ENCODE data around the gene AK4. TPM values are rescaled to one million over a fixed set of nuclear protein-coding genes. Genes with fewer than 3 reads are reported as not detected.
"Not testable (repeated sequence)": the region's sequence is repeated elsewhere in the genome, so short reads cannot be mapped to it uniquely, and the experiment has no call there.

AK4 gene
- total RNA-seq, 2 experiments from 2014 or later, result 0.08 to 0.14 TPM

DNA sequence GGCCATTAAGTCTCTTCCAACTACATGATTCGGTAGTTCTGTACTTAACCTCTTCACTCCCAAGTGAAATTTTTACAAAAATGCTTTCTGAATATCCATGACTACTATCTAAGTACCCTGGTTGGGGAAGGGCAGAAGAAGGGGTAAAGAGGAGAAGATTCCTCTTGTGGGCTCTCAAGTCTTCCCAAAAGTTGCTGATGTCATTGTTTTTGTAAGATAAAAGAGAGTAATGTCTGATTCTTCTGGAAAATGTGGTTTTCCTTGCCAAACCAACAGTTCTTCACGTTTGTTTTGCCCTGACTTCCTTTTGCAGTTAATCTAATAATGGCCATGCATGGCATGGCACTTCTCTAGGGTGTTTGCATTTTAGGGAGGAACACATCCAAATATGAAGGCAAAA lies 34.7 kb upstream of the AK4 start:
- peaks cover 0 to 8% of the 10 kb centered on the region in 2 experiments for H3K9me3 ChIP-seq (ENCODE audit: control insufficient read depth in 1 of 2, insufficient read depth in 1 of 2, low read length in 2 of 2)
- H3K27me3 Mint-ChIP-seq, result peaks cover 8% of the 10 kb centered on the region
- ChIA-PET CTCF (no interaction called here), POLR2A (no interaction called here)
- H3K4me3 Mint-ChIP-seq, result no peak overlapping the region
- H3K36me3 Mint-ChIP-seq (ENCODE audit: low read depth), result no peaks in the 10 kb centered on the region
- no peak overlapping the region for H3K4me3 ChIP-seq (ENCODE audit: low read length)
- no peaks in the 10 kb centered on the region for H3K4me1 ChIP-seq (ENCODE audit: insufficient read depth, low read length)
- ATAC-seq (ENCODE audit: poor library complexity) (no peak), DNase-seq (no peak)
- no peak overlapping the region for H3K27ac ChIP-seq (ENCODE audit: low read depth in 1 of 2, low read length in 2 of 2)
- H3K36me3 ChIP-seq (ENCODE audit: insufficient read depth, low read length), result no peaks in the 10 kb centered on the region
- no peaks in the 10 kb centered on the region for H3K27me3 ChIP-seq (ENCODE audit: control insufficient read depth in 1 of 2, insufficient read depth in 2 of 2, low read length in 2 of 2)
- intact Hi-C loops (cut with DNase I, micrococcal nuclease), result no loop called here
- H3K4me1 Mint-ChIP-seq (ENCODE audit: low read depth), result no peaks in the 10 kb centered on the region
- TF ChIP-seq, protein P1, sequence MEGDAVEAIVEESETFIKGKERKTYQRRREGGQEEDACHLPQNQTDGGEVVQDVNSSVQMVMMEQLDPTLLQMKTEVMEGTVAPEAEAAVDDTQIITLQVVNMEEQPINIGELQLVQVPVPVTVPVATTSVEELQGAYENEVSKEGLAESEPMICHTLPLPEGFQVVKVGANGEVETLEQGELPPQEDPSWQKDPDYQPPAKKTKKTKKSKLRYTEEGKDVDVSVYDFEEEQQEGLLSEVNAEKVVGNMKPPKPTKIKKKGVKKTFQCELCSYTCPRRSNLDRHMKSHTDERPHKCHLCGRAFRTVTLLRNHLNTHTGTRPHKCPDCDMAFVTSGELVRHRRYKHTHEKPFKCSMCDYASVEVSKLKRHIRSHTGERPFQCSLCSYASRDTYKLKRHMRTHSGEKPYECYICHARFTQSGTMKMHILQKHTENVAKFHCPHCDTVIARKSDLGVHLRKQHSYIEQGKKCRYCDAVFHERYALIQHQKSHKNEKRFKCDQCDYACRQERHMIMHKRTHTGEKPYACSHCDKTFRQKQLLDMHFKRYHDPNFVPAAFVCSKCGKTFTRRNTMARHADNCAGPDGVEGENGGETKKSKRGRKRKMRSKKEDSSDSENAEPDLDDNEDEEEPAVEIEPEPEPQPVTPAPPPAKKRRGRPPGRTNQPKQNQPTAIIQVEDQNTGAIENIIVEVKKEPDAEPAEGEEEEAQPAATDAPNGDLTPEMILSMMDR (IDR thresholded peaks at IDR 0.05), result no peak
- no peak overlapping the region for H3K27ac Mint-ChIP-seq
- no peaks in the 10 kb centered on the region for H3K9me3 Mint-ChIP-seq

DNA sequence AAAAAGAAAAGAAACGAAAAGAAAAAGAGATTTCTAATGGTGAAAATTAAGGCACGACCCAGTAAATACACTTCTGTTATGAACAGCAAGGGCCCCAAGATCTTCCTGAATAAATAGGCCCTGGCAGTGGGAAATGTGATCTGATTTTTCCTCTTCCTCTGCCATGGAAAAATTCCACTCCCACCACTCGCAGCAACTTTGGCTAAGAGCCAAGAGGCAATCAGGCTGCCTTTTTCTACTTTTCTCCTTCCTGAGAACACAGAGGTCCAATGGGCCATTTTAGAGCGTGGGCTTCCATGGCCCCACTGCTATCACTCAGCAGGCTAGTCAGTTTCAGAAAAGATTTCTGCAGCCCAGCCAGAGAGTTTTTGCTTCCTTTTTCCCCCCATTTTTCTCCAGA lies 33.7 kb upstream of the AK4 start:
- Mint-ChIP-seq H3K9me3 (no peaks in the 10 kb centered on the region), H3K4me1 (ENCODE audit: low read depth) (no peaks in the 10 kb centered on the region), H3K36me3 (ENCODE audit: low read depth) (no peaks in the 10 kb centered on the region), H3K27me3 (peaks cover 8% of the 10 kb centered on the region), H3K4me3 (no peak overlapping the region), H3K27ac (no peak overlapping the region)
- Histone ChIP-seq H3K36me3 (ENCODE audit: insufficient read depth, low read length) (no peaks in the 10 kb centered on the region), H3K27me3 (ENCODE audit: control insufficient read depth in 1 of 2, insufficient read depth in 2 of 2, low read length in 2 of 2) (no peaks in the 10 kb centered on the region), H3K9me3 (ENCODE audit: control insufficient read depth in 1 of 2, insufficient read depth in 1 of 2, low read length in 2 of 2) (peaks cover 0 to 8% of the 10 kb centered on the region in 2 experiments), H3K4me3 (ENCODE audit: low read length) (no peak overlapping the region), H3K27ac (ENCODE audit: low read depth in 1 of 2, low read length in 2 of 2) (no peak overlapping the region), H3K4me1 (ENCODE audit: insufficient read depth, low read length) (no peaks in the 10 kb centered on the region)
- no peak for ATAC-seq (ENCODE audit: poor library complexity)
- TF ChIP-seq, protein P1 (IDR thresholded peaks at IDR 0.05), result no peak
- ChIA-PET CTCF (no interaction called here), POLR2A (no interaction called here)
- no peak for DNase-seq
- intact Hi-C loops (cut with DNase I, micrococcal nuclease), result no loop called here

- H3K27ac Mint-ChIP-seq, result no peak overlapping the region
- peaks cover 11% of the 10 kb centered on the region for H3K27me3 Mint-ChIP-seq
- Histone ChIP-seq H3K4me3 (ENCODE audit: low read length) (no peak overlapping the region), H3K9me3 (ENCODE audit: control insufficient read depth in 1 of 2, insufficient read depth in 1 of 2, low read length in 2 of 2) (no peaks in the 10 kb centered on the region), H3K36me3 (ENCODE audit: insufficient read depth, low read length) (no peaks in the 10 kb centered on the region), H3K4me1 (ENCODE audit: insufficient read depth, low read length) (no peaks in the 10 kb centered on the region), H3K27ac (ENCODE audit: low read depth in 1 of 2, low read length in 2 of 2) (no peak overlapping the region), H3K27me3 (ENCODE audit: control insufficient read depth in 1 of 2, insufficient read depth in 2 of 2, low read length in 2 of 2) (no peaks in the 10 kb centered on the region)
- H3K9me3 Mint-ChIP-seq, result no peaks in the 10 kb centered on the region
- intact Hi-C loops (cut with DNase I, micrococcal nuclease), result no loop called here
- TF ChIP-seq, protein P1 (IDR thresholded peaks at IDR 0.05), result no peak
- CTCF ChIA-PET, result no interaction called here
- no peaks in the 10 kb centered on the region for H3K4me1 Mint-ChIP-seq (ENCODE audit: low read depth)
- ATAC-seq (ENCODE audit: poor library complexity) (no peak), DNase-seq (no peak)
- no peaks in the 10 kb centered on the region for H3K36me3 Mint-ChIP-seq (ENCODE audit: low read depth)
- POLR2A ChIA-PET, result no interaction called here
- no peak overlapping the region for H3K4me3 Mint-ChIP-seq
Measured at GRCh38 chr1:65119951-65120350, 28.1 kb upstream of the AK4 start.

GRCh38 chr1:65129104-65129503 lies 18.9 kb upstream of the AK4 start:
- H3K4me1 Mint-ChIP-seq (ENCODE audit: low read depth); H3K4me1 ChIP-seq (ENCODE audit: insufficient read depth, low read length); ATAC-seq (ENCODE audit: poor library complexity); H3K27ac Mint-ChIP-seq; intact Hi-C loops (cut with DNase I, micrococcal nuclease); H3K9me3 ChIP-seq (ENCODE audit: control insufficient read depth in 1 of 2, insufficient read depth in 1 of 2, low read length in 2 of 2); H3K4me3 Mint-ChIP-seq; H3K27ac ChIP-seq (ENCODE audit: low read depth in 1 of 2, low read length in 2 of 2); H3K9me3 Mint-ChIP-seq; CTCF ChIA-PET; DNase-seq; H3K27me3 ChIP-seq (ENCODE audit: control insufficient read depth in 1 of 2, insufficient read depth in 2 of 2, low read length in 2 of 2); H3K4me3 ChIP-seq (ENCODE audit: low read length); POLR2A ChIA-PET; H3K36me3 Mint-ChIP-seq (ENCODE audit: low read depth); H3K36me3 ChIP-seq (ENCODE audit: insufficient read depth, low read length): not testable (repeated sequence)
- peaks cover 23% of the 10 kb centered on the region for H3K27me3 Mint-ChIP-seq

All from CD4-positive, alpha-beta T cell (primary cell).